Epithelial cell of prostate (primary cell): ENCODE measurements around the gene ZIC2.
"Not testable (repeated sequence)": the region's sequence is repeated elsewhere in the genome, so short reads cannot be mapped to it uniquely, and the experiment has no call there.

Experiments
- DNase-seq: peaks from one replicate; pipeline ENCODE4 v3.0.0-alpha.2; 2011; ENCODE audit warnings: low read depth, low spot score
- H3K27ac ChIP-seq: fragments of 450-650 bp; 2 replicates; pipeline ENCODE4 v1.5.1; 2017; ENCODE audit warnings: mild to moderate bottlenecking

The ZIC2 gene

DNA sequence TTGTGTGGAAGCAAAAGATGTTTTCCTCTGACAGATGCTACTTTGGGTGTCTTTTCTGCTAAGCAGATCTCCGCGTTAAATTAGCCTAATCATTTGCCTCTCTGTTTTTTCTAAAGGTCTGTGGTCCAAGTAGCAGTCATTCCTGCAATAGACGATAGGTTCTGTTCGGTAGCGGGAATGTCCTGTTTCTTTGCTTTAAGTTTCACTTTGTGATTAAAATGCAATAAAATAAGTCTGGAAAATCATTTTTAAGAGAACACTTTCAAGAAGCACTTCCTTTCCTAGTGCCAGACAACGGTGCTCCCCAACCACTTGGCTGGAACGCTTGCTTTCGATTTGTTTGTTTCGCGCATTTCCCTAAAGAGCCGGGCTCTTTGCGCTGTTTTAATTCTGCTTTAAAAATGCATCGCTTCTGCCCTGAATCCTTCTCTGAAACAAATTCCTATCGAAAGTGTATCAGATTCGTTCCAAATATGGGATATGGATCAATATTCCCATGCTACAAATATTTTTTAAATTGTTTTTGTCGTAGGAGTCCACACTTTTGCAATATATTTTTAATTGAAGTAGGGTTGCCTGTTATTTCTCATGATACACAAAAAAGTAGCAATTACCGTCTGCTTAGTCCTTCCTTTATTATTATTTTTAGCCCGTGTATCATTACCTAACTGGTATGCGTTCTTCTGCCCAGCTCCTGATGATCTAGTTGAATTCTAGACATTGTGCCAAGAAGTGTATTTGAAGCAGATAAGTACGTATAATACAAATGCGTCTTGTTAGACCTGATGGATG, 14.2 kb downstream of the ZIC2 start:
- H3K27ac ChIP-seq: no peak overlapping the region
- DNase-seq: no peak

DNA sequence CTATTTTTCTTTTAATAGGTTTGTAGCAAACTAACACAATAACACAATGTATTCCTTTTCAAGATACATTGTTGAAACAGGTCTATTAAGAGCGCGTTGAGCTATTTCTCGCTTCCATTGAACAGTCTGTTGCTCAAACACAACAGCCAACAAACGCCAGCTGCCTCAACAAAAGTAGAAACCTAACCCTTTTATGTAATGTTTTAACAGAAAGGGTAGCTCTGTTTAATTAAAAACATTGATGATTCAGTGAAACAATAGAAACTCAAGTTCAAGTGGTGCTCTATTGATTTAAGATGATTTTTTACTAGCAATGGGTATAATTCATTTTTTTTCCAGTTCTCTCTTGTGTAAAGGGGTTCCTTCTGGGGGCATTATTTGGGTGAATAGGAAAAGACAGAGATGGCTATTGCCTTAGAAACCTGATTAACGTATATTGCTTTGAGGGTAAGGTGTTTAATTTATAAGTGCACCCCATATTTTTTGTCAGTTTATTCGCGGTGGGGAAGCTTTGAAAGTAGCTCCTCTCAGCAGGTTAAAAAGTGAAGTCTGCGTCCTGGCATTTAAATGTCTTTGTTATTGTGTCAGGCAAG, 14.9 kb downstream of the ZIC2 start:
- no peak overlapping the region for H3K27ac ChIP-seq
- DNase-seq: no peak

GRCh38 chr13:99997702-99998214, 16.2 kb downstream of the ZIC2 start:
- H3K27ac ChIP-seq: no peak overlapping the region
- no peak for DNase-seq

- no peak for DNase-seq
- H3K27ac ChIP-seq: no peak overlapping the region
These were observed 16.7 kb downstream of the ZIC2 start for GRCh38 chr13:99998261-99998660.

- H3K27ac ChIP-seq: no peak overlapping the region
- no peak for DNase-seq
These were observed 33.0 kb downstream of the ZIC2 start for GRCh38 chr13:100014621-100015020.

DNA sequence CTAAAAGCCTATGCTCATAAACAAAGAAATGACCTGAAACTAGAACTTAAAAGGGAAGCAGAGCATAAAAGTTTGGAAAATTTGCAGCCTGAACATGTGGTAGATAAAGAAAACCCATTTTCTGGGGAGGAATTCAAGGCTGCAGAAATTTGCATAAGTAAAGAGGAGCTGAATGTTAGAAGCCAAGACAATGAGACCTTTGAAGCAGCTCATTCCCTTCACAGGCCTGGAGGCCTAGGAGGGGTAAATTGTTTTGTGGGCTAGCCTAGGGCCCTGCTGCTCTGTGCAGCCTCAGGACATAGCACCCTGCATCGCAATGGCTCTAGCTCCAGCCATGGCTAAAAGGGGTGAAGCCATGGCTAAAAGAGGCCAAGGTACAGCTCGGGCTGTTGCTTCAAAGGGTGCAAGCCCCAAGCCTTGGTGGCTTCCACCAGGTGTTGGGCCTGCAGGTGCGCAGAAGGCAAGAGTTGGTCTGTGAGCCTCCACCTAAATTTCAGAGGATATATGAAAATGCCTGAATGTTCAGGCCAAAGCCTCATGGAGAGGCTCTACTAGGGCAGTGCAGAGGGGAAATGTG, 38.3 kb downstream of the ZIC2 start:
- H3K27ac ChIP-seq: no peak overlapping the region
- no peak for DNase-seq

DNA sequence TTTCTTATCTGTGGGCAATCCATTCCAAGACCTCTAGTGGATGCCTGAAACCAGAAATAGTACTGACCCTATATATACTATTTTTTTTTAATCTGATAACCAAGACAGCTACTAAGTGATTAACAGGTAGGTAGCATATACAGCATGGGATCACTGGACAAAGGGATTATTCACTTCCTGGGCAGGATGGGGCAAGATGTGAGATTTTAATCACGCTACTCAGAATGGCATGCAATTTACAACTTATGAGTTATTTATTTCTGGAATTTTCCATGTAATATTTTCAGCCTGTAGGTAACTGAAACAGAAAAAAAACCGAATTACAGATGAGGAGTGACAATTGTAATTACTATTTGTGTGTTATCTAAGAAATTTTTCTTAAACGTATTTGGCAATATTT, 41.2 kb downstream of the ZIC2 start:
- DNase-seq: peak; percentile 46
- peak overlapping the region; percentile 63 for H3K27ac ChIP-seq

GRCh38 chr13:100024023-100024422, 42.4 kb downstream of the ZIC2 start:
- peak overlapping the region; percentile 63 for H3K27ac ChIP-seq
- no peak for DNase-seq

GRCh38 chr13:100029933-100030332, 48.3 kb downstream of the ZIC2 start:
- no peak for DNase-seq
- H3K27ac ChIP-seq: no peak overlapping the region

- H3K27ac ChIP-seq, DNase-seq: not testable (repeated sequence)
These were observed 51.1 kb downstream of the ZIC2 start for GRCh38 chr13:100032642-100033041.

DNA sequence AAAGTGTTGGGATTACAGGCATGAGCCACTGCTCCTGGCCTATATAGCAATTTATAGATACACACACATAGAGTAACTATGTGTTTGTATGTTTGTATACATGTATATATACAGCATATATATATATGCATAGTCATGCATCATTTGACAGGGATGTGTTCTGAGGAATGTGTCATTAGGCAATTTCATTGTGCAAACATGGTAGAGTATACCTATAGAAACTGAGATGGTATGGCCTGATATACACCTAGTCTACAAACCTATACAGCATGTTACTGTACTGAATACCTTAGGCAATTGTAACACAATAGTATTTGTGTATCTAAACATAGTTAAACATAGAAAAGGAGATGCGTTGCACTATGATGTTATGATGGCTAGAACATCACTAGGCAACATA, 54.4 kb downstream of the ZIC2 start:
- DNase-seq: no peak
- no peak overlapping the region for H3K27ac ChIP-seq
